Fibroblast of lung (primary cell): Measurements from ENCODE around the gene ANXA4.

ENCODE experiments used
- CTCF ChIP-seq, 2 donors: IDR thresholded peaks in 1 of 2; conservative IDR thresholded peaks in 1 of 2; 1 replicate in 1 of 2; 2 replicates in 1 of 2; pipeline ENCODE4 v1.5.1; 2011 to 2012; ENCODE audit warnings: low read length in 2 of 2, control low read depth in 1 of 2, inconsistent platforms in 1 of 2, low read depth in 1 of 2, mild to moderate bottlenecking in 1 of 2
- EZH2 ChIP-seq: IDR thresholded peaks from 2 replicates; pipeline ENCODE4 v1.5.1; 2012; ENCODE audit warnings: low read length, control low read depth, mild to moderate bottlenecking; ENCODE audit errors: missing control alignments

GRCh38 chr2:69797836-69798289, 55.9 kb downstream of the ANXA4 start:
- no peak for TF ChIP-seq EZH2
- no peak for TF ChIP-seq CTCF (conservative IDR thresholded peaks at IDR 0.05 in 1 of 2, IDR thresholded peaks at IDR 0.05 in 1 of 2; ENCODE audit: low read depth in 1 of 2, low read length in 2 of 2)
